HepG2 (cell line): ENCODE measurements around the gene TNFRSF25. TPM values are rescaled to one million over a fixed set of nuclear protein-coding genes. Genes with fewer than 3 reads are reported as not detected.
A peak's percentile ranks its signal among the peaks of the same experiment; 100 is the strongest.

ENCODE experiments used
- AGO2 ChIP-seq: fragments of 200-400 bp; formaldehyde crosslinking; optimal IDR thresholded peaks from 2 replicates; pipeline ENCODE3; 2017; ENCODE audit warnings: mild to moderate bottlenecking, low read depth, low read length, moderate library complexity
- KLF12 ChIP-seq: sonication (generic); formaldehyde crosslinking; IDR thresholded peaks from 2 replicates; pipeline ENCODE4 v1.4.0; 2020; ENCODE audit warnings: missing genetic modification reagents, borderline replicate concordance
- MED8 ChIP-seq: sonication (generic); formaldehyde crosslinking; IDR thresholded peaks from 2 replicates; pipeline ENCODE4 v1.8.1; 2023; ENCODE audit warnings: mild to moderate bottlenecking, missing genetic modification reagents; ENCODE audit not compliant: insufficient replicate concordance
- MLXIP ChIP-seq: sonication (generic); formaldehyde crosslinking; IDR thresholded peaks from 2 replicates; pipeline ENCODE4 v1.9.0; 2021; ENCODE audit warnings: missing genetic modification reagents, borderline replicate concordance
- NONO ChIP-seq, 2 experiments: fragments of 450-650 bp in 1 of 2; sonication (generic) in 1 of 2; formaldehyde crosslinking in 1 of 2; IDR thresholded peaks in 1 of 2; conservative IDR thresholded peaks in 1 of 2; 2 replicates each; pipeline versions ENCODE4 v1.6.1 to v1.8.0; 2017 to 2022; ENCODE audit warnings: mild to moderate bottlenecking in 1 of 2, missing genetic modification reagents in 1 of 2, moderate library complexity in 1 of 2
- PBX3 ChIP-seq: sonication (generic); formaldehyde crosslinking; IDR thresholded peaks from 2 replicates; pipeline ENCODE4 v1.8.1; 2023; ENCODE audit warnings: missing genetic modification reagents, inconsistent platforms, borderline replicate concordance
- ZBTB42 ChIP-seq: sonication (generic); formaldehyde crosslinking; IDR thresholded peaks from 2 replicates; pipeline ENCODE4 v1.5.0; 2020; ENCODE audit warnings: mild to moderate bottlenecking, missing genetic modification reagents
- ZFX ChIP-seq: sonication (generic); formaldehyde crosslinking; IDR thresholded peaks from 2 replicates; pipeline ENCODE4 v1.4.0; 2020; ENCODE audit warnings: mild to moderate bottlenecking, low read depth, missing genetic modification reagents, moderate library complexity
- ZMYM2 ChIP-seq: sonication (generic); formaldehyde crosslinking; IDR thresholded peaks from 2 replicates; pipeline ENCODE4 v1.8.0; 2022; ENCODE audit warnings: mild to moderate bottlenecking, missing genetic modification reagents
- ZNF275 ChIP-seq: sonication (generic); formaldehyde crosslinking; IDR thresholded peaks from 2 replicates; pipeline ENCODE4 v1.8.0; 2022; ENCODE audit warnings: missing genetic modification reagents, mild to moderate bottlenecking, inconsistent platforms, borderline replicate concordance
- ZNF282 ChIP-seq: fragments of 450-650 bp; IDR thresholded peaks from 2 replicates; pipeline ENCODE4 v1.6.1; 2018; ENCODE audit not compliant: partially characterized antibody
- ZNF318 ChIP-seq: sonication (generic); formaldehyde crosslinking; IDR thresholded peaks from 2 replicates; pipeline ENCODE4 v1.4.0; 2020; ENCODE audit warnings: mild to moderate bottlenecking, missing genetic modification reagents
- polyA plus RNA-seq, 8 experiments: library from polyadenylated mRNA; depleted of rRNA in 3 of 8; stranded (reverse) in 7 of 8; unstranded in 1 of 8; fragments of >200 nt; fragmentation: Illumina TruSeq in 4 of 8; extraction: Trizol in 4 of 8; gene quantifications; 2 replicates each; pipeline versions ENCODE4 v1.2.1 to v1.2.3, GENCODE V29; 2011 to 2016; ENCODE audit warnings: low read depth in 4 of 8, missing spikeins in 1 of 8, mixed read lengths in 1 of 8; ENCODE audit not compliant: insufficient read depth in 1 of 8
- total RNA-seq, 5 experiments: library from RNA; depleted of rRNA; stranded (reverse); fragments of >200 nt; fragmentation: Illumina TruSeq; extraction: Trizol; gene quantifications; 2 replicates each; pipeline ENCODE4 v1.2.3, GENCODE V29; 2016; ENCODE audit warnings: low read depth in 1 of 5

The TNFRSF25 gene
- total and polyA plus RNA-seq, 2 of the 13 experiments (the other 11 are each of a cell fraction or from before 2014, with no cell fraction given), result 1.4 to 1.5 TPM

GRCh38 chr1:6447818-6448748 is 17.9 kb downstream of the TNFRSF25 start (continued):
- TF ChIP-seq ZNF318, result peak; percentile 7; the same call in 1 of the 2 replicates
- TF ChIP-seq ZBTB42, result peak; percentile 99
- no peak for TF ChIP-seq NONO (IDR thresholded peaks at IDR 0.05)
- 0 out of 2 replicates have a peak, but pooled peaks have one; percentile 19 for TF ChIP-seq NONO (CRISPR knock-in tag; conservative IDR thresholded peaks at IDR 0.05)
- no peak for TF ChIP-seq PBX3
- TF ChIP-seq ZMYM2 (CRISPR knock-in tag), result peak; percentile 75; the same call in 1 of the 2 replicates
- peak; percentile 69 for TF ChIP-seq ZFX (CRISPR knock-in tag)
- TF ChIP-seq MED8, result peak; percentile 80
- TF ChIP-seq ZNF282, result no peak
- 0 out of 2 replicates have a peak, but pooled peaks have one; percentile 67 for TF ChIP-seq ZNF275
- TF ChIP-seq MLXIP (CRISPR knock-in tag), result no peak
- peak; percentile 79 for TF ChIP-seq AGO2
- TF ChIP-seq KLF12, result peak; percentile 80
